Common myeloid progenitor, CD34-positive (primary cell): ENCODE data around the gene CD244.
"Not testable (repeated sequence)": the region's sequence is repeated elsewhere in the genome, so short reads cannot be mapped to it uniquely, and the experiment has no call there.

Source experiments
- CTCF ChIA-PET: fragments of 350-600 bp; sonication (Branson Sonifier 250); formaldehyde crosslinking; loops from one replicate; lab custom pipeline; 2021; ENCODE audit warnings: antibody characterized with exemption; lab: Charles Lee
- POLR2A ChIA-PET: fragments of 350-600 bp; sonication (Branson Sonifier 250); formaldehyde crosslinking; loops from one replicate; lab custom pipeline; 2021; ENCODE audit warnings: antibody characterized with exemption; lab: Charles Lee
- DNase-seq, 3 donors: peaks; one replicate each; pipeline versions ENCODE4 v3.0.0 to v3.0.0-alpha.2; 2013
- H3K27ac ChIP-seq, 2 experiments: 1 replicate in 1 of 2; 2 replicates in 1 of 2; pipeline ENCODE4 v1.7.0; 2013; ENCODE audit warnings: inconsistent platforms in 2 of 2, low read length in 2 of 2, mild to moderate bottlenecking in 2 of 2, low read depth in 1 of 2, moderate library complexity in 1 of 2; ENCODE audit not compliant: severe bottlenecking in 2 of 2, insufficient read depth in 1 of 2, poor library complexity in 1 of 2
- H3K27me3 ChIP-seq, 5 experiments: replicated peaks in 2 of 5; 1 replicate in 3 of 5; 2 replicates in 2 of 5; pipeline versions ENCODE4 v1.6.1 to v1.7.0; 2013; ENCODE audit warnings: low read length in 4 of 5, mild to moderate bottlenecking in 2 of 5, moderate library complexity in 2 of 5, inconsistent platforms in 1 of 5; ENCODE audit not compliant: insufficient read depth in 5 of 5, control insufficient read depth in 4 of 5
- H3K36me3 ChIP-seq, 4 experiments: 1 replicate in 2 of 4; 2 replicates in 2 of 4; pipeline versions ENCODE4 v1.6.1 to v1.7.0; 2013; ENCODE audit warnings: low read length in 3 of 4, control low read depth in 1 of 4, mild to moderate bottlenecking in 1 of 4; ENCODE audit not compliant: control insufficient read depth in 4 of 4, insufficient read depth in 4 of 4
- H3K4me1 ChIP-seq, 4 experiments: 1 replicate in 3 of 4; 2 replicates in 1 of 4; pipeline versions ENCODE4 v1.6.1 to v1.7.1; 2013; ENCODE audit warnings: low read length in 3 of 4, mild to moderate bottlenecking in 3 of 4, control low read depth in 1 of 4, inconsistent platforms in 1 of 4, moderate library complexity in 1 of 4; ENCODE audit not compliant: control insufficient read depth in 4 of 4, insufficient read depth in 4 of 4; ENCODE audit errors: control extremely low read depth in 1 of 4
- H3K4me3 ChIP-seq, 7 experiments: 1 replicate in 4 of 7; 2 replicates in 3 of 7; pipeline versions ENCODE4 v1.5.1 to v1.7.0; 2013; ENCODE audit warnings: mild to moderate bottlenecking in 7 of 7, low read length in 6 of 7, moderate library complexity in 6 of 7, inconsistent platforms in 2 of 7, low read depth in 2 of 7, control low read depth in 1 of 7; ENCODE audit not compliant: insufficient read depth in 4 of 7, control insufficient read depth in 1 of 7; ENCODE audit errors: extremely low read depth in 1 of 7
- H3K9me3 ChIP-seq, 5 experiments: 1 replicate in 4 of 5; 2 replicates in 1 of 5; pipeline versions ENCODE4 v1.6.1 to v1.7.1; 2013; ENCODE audit warnings: low read length in 4 of 5, mild to moderate bottlenecking in 2 of 5, inconsistent platforms in 1 of 5, low read depth in 1 of 5, moderate library complexity in 1 of 5; ENCODE audit not compliant: control insufficient read depth in 4 of 5, insufficient read depth in 2 of 5; ENCODE audit errors: control extremely low read depth in 1 of 5
- WGBS: methylation state at CpG from one replicate; pipeline ENCODE4 v1.1.5; 2013; ENCODE audit not compliant: insufficient coverage; 5-methylcytosine and 5-hydroxymethylcytosine counted together

The CD244 gene

GRCh38 chr1:160782988-160783765 is 79.5 kb downstream of the CD244 start:
- H3K4me1 ChIP-seq, H3K36me3 ChIP-seq, POLR2A ChIA-PET, H3K27ac ChIP-seq, H3K9me3 ChIP-seq, H3K27me3 ChIP-seq, DNase-seq, H3K4me3 ChIP-seq: not testable (repeated sequence)
- CTCF ChIA-PET: interaction anchor here (9.3 kb wide), 1 partner anchor 169 kb away, joined by 71 read pairs; the partner anchor contains the start of gene ITLN2
- WGBS: 89% methylated on average over 17 of the region's 25 CpGs

- Histone ChIP-seq H3K27ac (no peak overlapping the region), H3K9me3 (no peaks in the 10 kb centered on the region), H3K36me3 (no peaks in the 10 kb centered on the region), H3K27me3 (no peaks in the 10 kb centered on the region), H3K4me1 (no peaks in the 10 kb centered on the region), H3K4me3 (no peak overlapping the region)
- 93% methylated on average over 6 of the region's 9 CpGs for WGBS
- ChIA-PET POLR2A (no interaction called here), CTCF (interaction anchor here (1.0 to 9.3 kb wide), 13 partner anchors 8 to 190 kb away, joined by 3 to 71 read pairs (median 5); partner anchors contain the start of gene ITLN2)
- DNase-seq: peak in 1 of 3 donors; percentile 24
Observed at GRCh38 chr1:160781914-160782689, 80.6 kb downstream of the CD244 start.

GRCh38 chr1:160781186-160781766 is 81.4 kb downstream of the CD244 start:
- CTCF ChIA-PET: interaction anchor here (1.0 to 9.3 kb wide), 16 partner anchors 9 to 191 kb away, joined by 3 to 71 read pairs (median 4); partner anchors contain the start of gene ITLN2
- H3K27me3 ChIP-seq: no peaks in the 10 kb centered on the region
- WGBS: 88% methylated on average over 5 of the region's 8 CpGs
- H3K9me3 ChIP-seq: no peaks in the 10 kb centered on the region
- no peaks in the 10 kb centered on the region for H3K36me3 ChIP-seq
- H3K4me3 ChIP-seq: no peak overlapping the region
- peaks cover 0 to 2% (median 0%) of the 10 kb centered on the region in 4 experiments for H3K4me1 ChIP-seq
- DNase-seq: no peak
- no peak overlapping the region for H3K27ac ChIP-seq
- POLR2A ChIA-PET: no interaction called here

GRCh38 chr1:160780398-160780755 is 82.3 kb downstream of the CD244 start:
- DNase-seq: no peak
- POLR2A ChIA-PET: no interaction called here
- no peaks in the 10 kb centered on the region for H3K27me3 ChIP-seq
- H3K4me1 ChIP-seq: peaks cover 0 to 8% (median 2%) of the 10 kb centered on the region in 4 experiments
- no peak overlapping the region for H3K4me3 ChIP-seq
- H3K36me3 ChIP-seq: no peaks in the 10 kb centered on the region
- CTCF ChIA-PET: interaction anchor here (0.9 to 9.3 kb wide), 15 partner anchors 10 to 186 kb away, joined by 3 to 71 read pairs (median 4); partner anchors contain the start of genes ITLN2 and LY9
- no peaks in the 10 kb centered on the region for H3K9me3 ChIP-seq
- no peak overlapping the region for H3K27ac ChIP-seq
- WGBS: 100% methylated on average over 1 of the region's 2 CpGs
